HG02610 (cell line): ENCODE data around the gene IRF5.
"Not testable (repeated sequence)": the region's sequence is repeated elsewhere in the genome, so short reads cannot be mapped to it uniquely, and the experiment has no call there.

Source experiments
- ATAC-seq: cut with Tn5 transposase; IDR thresholded peaks from one replicate; pipeline ENCODE4 v1.9.1; 2021; ENCODE audit warnings: mild to moderate bottlenecking, moderate library complexity; ENCODE audit not compliant: unreplicated experiment

Gene IRF5

DNA sequence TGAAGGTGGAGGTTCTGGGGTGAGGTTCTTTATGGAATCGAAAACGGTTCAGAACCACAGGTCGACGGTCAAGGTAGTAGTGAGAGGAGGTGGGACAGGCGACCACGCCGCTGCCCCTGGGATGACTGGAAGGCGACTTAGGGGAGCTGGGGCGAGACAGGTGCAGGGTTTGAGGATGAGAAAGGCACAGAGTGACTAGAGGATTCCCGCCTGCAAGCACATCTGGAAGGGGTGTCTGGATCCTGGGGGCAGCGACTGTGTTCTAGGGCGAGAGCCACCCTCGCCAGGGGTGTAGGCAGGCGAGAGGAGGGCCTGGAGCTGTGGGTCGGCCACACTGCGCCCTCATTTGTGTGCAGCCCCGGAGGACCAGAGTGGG lies 468 bp upstream of the IRF5 start:
- ATAC-seq: no peak

DNA sequence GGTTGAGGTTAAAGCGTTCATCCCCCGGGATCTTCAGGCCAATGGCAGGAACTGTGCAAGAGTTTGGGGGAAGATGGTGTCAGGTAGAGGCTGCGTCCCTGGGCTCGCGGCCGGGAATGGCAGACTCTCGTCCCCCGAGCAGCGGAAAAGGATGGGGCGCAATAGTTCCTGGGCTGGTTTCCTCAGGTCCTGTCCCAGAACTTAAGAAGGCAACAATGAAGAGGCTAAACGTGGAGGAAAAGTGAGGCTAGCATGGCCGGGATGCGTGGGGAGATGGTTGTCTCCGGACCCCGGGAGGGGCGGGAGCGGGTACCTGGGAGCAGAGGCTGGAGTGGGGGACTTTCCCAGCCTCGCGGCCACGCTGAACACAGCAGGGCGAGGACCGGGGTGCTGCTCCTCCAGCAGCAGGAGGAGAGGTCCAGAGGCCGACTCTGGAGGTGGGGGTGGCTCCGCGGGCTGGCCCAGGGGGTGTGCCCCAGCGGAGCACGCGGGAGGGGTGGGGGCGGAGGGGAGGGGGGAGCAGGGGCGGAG lies 882 bp downstream of the IRF5 start:
- peak; percentile 15 for ATAC-seq

DNA sequence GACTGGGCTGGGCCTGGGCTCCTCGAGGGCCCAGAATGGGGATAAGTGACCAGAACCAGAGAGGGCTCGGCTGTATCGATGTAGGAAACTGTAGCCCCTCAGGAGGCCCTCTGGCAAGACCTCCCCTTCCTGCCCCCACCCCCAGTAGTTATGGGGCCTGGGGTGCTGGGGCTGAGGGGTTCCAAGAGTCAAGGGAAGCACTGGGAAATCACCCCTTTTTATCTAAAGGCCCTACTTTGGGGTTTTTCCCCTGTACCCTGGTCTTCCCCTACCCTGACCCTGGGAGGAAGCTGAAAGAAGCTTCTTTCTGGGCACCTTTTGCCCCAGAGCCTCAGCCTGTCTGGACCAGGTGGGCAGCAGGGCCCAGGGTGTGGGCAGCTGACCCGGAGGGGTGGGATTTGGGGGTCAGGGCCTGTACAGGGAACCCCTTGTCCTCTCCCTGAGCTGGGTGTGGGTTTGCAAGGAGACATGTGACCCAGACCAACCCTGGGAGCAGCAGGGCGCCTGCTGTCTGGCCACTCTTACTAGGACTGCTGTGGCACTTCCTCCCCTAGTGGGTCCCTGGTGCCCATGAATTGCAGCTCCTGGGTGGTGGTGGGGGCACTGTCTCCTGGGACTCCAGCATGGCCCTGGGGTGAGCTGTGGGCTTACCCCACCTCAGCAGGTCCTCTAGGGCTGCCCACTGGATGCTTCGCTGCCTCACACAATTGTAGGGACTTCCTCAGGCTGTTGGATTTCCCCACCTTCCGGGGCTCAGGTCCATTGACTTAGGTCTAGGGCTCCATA lies 1.5 kb downstream of the IRF5 start:
- peak; percentile 27 for ATAC-seq

DNA sequence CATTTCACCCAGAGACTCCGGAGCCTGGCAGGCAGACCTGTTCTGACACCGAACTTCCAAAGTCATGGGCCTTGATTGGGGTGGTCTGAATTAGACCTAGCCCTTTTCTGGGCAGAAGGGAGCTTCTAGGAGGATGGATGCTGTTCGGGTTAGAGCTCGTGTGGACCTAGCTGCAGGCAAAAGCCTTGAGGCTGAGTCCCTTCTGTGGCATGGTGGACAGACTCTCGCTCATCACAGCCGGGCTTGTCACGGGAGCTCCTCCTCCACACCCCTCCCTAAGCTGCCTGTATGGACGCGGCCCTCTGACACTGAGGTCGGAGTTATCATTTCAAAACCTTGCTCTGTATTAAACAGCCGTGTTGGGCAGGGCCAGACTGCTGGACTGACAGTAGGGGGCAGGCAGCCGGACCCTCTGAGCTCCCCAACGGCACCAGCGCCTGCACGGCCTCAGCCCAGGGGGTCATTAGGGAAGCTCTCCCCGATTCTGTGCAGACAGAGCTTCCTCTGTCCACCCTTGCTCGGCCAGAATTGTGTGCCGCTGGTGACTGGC lies 2.2 kb downstream of the IRF5 start:
- ATAC-seq: peak; percentile 22

DNA sequence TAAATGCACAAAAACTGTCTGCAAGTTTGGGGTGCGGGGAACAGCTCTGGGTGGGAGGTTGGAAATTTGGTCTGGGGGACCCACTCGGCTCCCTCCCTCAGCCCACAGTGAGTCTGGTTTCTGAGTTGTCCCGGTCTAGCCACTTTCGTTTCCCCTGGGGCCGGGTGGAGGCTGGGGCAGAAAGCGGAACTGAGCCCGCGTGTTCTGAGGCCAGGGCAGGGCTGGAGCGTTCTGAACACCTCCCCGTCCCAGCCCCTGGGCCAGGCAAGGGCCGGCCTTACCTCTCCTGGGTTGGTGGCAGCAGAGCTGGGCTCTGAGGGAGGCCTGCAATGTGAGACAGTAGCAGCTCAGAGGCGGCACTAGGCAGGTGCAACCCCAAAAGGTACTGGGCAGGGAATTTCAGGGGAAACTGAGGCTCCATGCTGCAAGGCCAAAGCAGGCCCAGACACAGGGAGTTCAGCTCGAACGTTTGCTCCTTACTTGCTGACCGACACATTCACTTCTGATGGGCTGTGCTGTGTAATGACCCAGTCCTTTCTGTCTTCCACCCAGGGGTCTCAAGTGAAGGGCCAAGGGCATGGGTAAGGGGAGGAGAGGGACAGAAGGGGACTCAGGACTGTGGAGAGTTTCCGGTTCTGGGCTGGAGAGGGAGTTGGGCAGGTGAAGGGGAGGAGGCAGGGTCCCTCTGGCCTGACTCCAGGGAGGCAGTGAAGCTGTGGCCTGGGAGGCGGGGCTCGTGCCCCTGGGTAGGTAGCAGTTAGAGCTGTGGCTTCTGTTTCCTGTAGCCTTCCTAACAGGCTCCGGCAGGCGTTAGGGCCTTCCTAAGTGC lies 3.0 kb downstream of the IRF5 start:
- peak; percentile 49 for ATAC-seq

DNA sequence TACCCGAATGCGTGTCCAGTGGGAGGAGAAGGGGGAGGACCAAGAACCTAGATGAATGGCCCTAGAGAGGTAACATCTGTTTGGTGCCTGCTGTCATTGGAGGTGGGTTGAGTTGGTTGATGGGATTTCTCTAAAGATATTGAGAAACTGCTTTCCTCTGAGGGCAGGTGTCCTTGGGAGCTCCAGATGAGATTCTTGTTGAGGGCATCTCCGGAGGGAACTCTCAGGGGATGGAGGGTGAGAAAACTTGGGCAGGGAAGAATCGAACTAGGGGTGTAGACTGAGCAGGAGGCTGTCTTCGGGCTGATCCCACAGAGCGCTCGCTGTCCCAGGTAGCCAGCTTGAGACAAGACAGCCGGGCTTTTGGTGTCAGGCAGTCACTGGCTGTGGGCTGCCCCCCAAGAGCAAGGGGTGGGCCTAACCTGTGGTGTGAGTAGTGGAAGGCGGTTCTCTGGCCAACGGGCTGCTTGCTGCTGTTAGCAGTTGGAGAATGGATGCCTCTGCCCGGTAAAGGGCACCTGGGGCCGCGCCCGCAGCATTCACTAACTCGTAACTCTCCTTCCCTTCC lies 3.7 kb downstream of the IRF5 start:
- no peak for ATAC-seq

DNA sequence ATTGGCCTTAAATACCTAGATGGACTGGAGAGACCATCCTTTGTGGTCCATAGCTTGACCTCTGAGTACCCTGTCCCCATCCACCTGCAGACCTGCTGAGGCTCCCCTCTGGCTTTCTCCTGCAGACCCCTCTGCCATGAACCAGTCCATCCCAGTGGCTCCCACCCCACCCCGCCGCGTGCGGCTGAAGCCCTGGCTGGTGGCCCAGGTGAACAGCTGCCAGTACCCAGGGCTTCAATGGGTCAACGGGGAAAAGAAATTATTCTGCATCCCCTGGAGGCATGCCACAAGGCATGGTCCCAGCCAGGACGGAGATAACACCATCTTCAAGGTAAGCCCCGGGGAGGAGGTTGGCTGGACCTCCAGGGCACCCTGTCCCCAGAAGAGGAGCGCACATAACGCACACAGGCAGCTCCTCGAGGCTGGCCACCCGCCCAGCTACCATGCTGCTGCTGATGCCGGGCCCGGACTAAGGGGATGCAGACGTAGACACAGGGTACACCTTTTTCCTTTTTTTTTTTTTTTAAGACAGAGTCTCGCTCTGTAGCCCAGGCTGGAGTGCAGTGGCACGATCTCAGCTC lies 4.3 kb downstream of the IRF5 start:
- ATAC-seq: no peak

DNA sequence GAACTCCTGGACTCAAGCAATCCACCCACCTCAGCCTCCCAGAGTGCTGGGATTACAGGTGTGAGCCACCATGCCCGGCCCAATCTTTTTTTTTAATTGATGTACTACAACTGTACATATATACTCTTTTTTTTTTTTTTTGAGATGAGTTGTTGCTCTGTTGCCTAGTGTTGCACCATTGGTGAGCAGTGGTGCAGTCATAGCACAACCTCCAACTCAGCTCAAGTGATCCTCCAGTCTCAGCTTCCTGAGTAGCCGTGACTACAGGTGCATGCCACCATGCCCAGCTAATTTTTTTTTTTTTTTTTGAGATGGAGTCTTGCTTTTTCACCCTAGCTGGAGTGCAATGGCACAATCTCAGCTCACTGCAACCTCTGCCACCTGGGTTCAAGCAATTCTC lies 5.5 kb downstream of the IRF5 start:
- not testable (repeated sequence) for ATAC-seq

DNA sequence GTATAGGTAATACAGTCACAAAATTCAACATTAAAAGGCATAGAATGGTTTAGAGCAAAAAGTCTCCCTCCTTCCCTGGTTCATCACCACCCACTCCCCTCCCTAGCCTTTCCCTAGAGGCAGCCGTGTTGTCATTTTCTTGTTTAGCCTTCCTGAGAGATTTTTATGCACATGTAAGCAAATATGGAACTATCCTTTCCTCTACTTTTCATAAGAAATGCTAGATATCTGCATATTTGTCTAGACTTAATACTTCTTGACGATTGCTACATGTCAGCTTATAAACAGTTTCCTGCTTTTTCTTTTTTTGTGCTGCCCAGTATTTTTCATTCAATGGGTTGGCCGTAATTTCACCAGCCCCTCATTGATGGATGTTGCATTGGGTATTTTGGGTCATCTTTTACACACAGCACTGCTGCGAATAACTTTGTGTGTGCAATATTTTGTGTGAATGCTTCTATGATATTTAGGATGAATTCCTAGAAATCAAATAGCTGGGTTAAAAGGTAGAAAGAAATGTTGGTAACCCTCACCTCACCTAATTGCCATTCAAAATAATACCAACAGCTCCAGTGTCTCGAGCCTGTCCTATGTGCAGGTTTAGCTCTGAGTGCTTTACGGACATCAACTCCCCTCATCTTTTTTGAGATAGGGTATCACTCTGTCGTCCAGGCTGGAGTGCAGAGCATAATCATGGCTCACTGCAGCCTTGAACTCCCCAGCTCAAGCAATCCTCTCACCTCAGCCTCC lies 6.9 kb downstream of the IRF5 start:
- no peak for ATAC-seq

DNA sequence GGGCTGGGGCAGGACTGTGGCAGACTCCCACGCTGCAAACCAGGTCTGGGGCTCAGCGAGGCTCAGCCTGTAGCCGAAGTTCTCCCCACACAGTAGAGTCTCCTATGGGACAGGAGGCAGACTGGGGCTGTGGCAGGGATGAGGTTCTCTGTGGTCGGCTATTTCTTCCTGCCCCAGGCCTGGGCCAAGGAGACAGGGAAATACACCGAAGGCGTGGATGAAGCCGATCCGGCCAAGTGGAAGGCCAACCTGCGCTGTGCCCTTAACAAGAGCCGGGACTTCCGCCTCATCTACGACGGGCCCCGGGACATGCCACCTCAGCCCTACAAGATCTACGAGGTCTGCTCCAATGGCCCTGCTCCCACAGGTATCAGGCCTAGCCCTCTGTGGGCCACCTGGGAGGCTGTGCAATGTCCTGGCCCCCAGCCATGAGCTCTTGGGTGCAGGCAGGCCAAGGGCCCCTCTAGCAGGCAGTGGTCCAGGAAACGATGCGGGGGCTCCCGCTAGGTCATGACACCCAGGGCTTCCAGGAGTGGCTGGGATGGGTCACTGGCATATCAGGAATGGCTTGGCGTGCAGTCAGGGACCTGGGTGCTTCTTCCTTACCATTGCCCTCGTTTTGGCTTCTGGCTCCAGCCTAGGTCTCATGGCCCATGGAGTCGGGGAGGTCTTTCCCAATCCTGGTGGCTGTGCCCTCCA lies 8.1 kb downstream of the IRF5 start:
- ATAC-seq: no peak

DNA sequence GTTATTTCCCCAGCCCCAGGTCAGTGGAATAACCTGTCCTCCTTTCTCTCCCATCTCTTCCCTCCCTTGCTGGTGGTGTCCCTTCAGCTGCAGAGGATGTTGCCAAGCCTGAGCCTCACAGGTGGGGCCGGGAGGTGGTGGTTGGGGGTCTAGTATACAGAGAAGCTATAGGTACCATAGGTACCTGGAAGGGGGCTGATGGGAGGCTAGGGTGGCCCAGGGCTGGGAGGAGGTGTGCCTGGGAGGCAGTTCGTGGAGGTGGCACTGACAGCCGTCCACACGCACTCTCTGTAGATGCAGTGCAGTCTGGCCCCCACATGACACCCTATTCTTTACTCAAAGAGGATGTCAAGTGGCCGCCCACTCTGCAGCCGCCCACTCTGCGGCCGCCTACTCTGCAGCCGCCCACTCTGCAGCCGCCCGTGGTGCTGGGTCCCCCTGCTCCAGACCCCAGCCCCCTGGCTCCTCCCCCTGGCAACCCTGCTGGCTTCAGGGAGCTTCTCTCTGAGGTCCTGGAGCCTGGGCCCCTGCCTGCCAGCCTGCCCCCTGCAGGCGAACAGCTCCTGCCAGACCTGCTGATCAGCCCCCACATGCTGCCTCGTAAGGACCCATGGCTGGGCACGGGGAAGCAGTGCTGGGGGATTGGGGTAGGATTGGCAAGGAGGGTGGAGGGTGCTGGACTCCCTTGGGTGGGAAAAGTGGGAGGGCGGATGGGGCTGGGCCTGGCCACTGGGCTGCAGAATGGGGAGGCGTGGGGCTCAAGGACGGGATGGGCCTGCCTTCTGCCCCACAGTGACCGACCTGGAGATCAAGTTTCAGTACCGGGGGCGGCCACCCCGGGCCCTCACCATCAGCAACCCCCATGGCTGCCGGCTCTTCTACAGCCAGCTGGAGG lies 9.5 kb downstream of the IRF5 start:
- no peak for ATAC-seq

DNA sequence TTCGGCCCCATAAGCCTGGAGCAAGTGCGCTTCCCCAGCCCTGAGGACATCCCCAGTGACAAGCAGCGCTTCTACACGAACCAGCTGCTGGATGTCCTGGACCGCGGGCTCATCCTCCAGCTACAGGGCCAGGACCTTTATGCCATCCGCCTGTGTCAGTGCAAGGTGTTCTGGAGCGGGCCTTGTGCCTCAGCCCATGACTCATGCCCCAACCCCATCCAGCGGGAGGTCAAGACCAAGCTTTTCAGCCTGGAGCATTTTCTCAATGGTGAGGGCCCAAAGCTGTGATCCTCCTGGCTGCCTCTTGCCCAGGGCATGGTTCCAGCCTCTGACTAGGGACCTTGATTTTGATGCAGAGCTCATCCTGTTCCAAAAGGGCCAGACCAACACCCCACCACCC lies 10.1 kb downstream of the IRF5 start:
- ATAC-seq: no peak

DNA sequence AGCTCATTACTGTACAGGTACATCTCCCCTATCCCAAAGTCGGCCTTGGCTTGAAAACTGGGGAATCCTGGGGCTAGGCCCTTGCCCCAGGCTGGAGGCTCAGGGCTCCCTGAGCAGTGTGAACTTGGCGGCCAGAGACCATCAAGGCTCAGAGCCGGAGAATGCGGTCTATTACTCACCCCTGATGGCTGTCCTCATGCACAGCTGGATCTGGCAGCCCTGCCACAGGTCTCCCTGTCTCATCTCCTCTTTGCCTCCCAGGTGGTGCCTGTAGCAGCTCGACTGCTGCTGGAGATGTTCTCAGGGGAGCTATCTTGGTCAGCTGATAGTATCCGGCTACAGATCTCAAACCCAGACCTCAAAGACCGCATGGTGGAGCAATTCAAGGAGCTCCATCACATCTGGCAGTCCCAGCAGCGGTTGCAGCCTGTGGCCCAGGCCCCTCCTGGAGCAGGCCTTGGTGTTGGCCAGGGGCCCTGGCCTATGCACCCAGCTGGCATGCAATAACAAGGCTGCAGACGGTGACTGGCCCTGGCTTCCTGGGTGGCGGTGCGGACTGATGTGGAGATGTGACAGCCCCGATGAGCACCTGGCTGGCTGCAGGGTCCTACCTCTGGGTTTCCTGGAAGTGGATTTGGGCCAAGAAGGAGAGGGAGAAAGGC lies 10.7 kb downstream of the IRF5 start:
- ATAC-seq: no peak

DNA sequence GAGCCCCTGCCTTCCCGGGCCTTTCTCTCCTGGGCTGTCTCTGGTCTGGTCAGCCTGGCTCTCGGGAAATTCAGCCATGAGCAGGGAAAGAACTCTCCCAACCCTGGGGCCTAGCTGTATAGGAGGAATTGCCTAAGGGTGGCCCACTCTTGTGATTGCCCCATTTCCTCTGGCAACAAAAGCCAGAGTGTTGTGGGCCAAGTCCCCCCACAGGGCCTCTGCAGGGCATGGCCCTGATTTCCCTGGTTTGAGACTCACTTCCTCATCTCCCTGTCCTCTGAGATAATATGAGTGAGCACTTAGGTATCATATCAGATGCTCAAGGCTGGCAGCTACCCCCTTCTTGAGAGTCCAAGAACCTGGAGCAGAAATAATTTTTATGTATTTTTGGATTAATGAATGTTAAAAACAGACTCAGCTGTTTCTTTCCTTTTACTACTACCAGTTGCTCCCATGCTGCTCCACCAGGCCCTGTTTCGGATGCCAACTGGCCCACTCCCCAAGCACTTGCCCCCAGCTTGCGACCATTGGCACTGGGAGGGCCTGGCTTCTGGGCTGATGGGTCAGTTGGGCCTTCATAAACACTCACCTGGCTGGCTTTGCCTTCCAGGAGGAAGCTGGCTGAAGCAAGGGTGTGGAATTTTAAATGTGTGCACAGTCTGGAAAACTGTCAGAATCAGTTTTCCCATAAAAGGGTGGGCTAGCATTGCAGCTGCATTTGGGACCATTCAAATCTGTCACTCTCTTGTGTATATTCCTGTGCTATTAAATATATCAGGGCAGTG lies 11.4 kb downstream of the IRF5 start:
- no peak for ATAC-seq

DNA sequence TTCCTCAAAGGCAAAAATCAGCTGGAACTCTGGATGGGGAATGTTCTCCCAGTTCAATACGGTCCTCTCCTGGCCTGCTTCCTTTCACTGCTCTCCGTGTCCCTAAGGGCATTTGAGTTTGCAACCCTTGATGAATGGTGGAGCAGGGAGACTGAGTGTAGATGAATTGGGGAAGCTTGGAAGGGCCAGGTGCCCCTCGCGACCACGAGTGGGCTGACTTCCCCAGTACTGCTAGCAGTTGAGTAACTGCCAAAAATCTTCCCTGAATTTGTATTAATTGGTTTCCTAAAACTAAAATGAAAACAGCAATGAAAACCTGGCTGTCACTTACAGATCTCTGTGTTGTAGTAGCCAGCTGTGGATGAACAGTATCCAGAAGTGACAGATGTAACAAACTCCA lies 13.6 kb downstream of the IRF5 start:
- ATAC-seq: no peak

DNA sequence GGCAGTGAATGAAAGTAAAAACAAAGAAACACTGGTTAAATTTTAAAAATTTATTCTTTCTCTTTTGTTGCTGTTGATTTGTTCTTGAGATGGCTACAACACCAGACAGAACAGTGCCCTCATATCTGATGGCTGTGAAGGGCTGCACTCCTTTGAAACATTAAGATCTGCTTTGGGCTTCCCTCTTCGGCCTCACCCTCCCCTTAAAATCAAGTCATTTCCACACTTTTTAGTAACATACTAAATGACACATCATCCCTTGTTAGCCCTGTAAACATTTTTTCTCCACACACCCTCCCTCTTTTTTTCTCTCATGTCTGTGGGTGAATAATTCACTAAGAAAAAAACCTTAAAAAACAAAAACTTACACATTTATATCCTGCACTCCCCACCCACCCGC lies 16.4 kb downstream of the IRF5 start:
- no peak for ATAC-seq
